Measurements from ENCODE around the gene CFAP299. TPM values are rescaled to one million over a fixed set of nuclear protein-coding genes. Genes with fewer than 3 reads are reported as not detected.

CFAP299 gene
- total RNA-seq, 1 donor = 2.5 TPM

GRCh38 chr4:81003597-81004111 lies 668.1 kb downstream of the CFAP299 start:
- Histone ChIP-seq H4K20me1 (ENCODE audit: insufficient read depth, low read length) (no peaks in the 10 kb centered on the region), H3K36me3 (ENCODE audit: insufficient read depth, low read length) (no peaks in the 10 kb centered on the region), H3K4me3 (ENCODE audit: insufficient read depth, low read length) (no peak overlapping the region), H3K4me2 (ENCODE audit: insufficient read depth, low read length) (no peak overlapping the region), H3K27ac (ENCODE audit: low read depth, low read length) (no peak overlapping the region), H3K4me1 (ENCODE audit: insufficient read depth, low read length) (no peaks in the 10 kb centered on the region), H3K9me3 (ENCODE audit: low read depth, low read length) (no peaks in the 10 kb centered on the region), H2AFZ (ENCODE audit: low read length) (no peak overlapping the region), H3K27me3 (ENCODE audit: insufficient read depth, low read length) (no peaks in the 10 kb centered on the region), H3K79me2 (ENCODE audit: insufficient read depth, low read length) (no peaks in the 10 kb centered on the region)
- no peak for DNase-seq (ENCODE audit: insufficient read length, low spot score, missing footprints)
- TF ChIP-seq, protein P1, sequence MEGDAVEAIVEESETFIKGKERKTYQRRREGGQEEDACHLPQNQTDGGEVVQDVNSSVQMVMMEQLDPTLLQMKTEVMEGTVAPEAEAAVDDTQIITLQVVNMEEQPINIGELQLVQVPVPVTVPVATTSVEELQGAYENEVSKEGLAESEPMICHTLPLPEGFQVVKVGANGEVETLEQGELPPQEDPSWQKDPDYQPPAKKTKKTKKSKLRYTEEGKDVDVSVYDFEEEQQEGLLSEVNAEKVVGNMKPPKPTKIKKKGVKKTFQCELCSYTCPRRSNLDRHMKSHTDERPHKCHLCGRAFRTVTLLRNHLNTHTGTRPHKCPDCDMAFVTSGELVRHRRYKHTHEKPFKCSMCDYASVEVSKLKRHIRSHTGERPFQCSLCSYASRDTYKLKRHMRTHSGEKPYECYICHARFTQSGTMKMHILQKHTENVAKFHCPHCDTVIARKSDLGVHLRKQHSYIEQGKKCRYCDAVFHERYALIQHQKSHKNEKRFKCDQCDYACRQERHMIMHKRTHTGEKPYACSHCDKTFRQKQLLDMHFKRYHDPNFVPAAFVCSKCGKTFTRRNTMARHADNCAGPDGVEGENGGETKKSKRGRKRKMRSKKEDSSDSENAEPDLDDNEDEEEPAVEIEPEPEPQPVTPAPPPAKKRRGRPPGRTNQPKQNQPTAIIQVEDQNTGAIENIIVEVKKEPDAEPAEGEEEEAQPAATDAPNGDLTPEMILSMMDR (IDR thresholded peaks at IDR 0.05; ENCODE audit: extremely low read depth, low read depth, low read length) = no peak

DNA sequence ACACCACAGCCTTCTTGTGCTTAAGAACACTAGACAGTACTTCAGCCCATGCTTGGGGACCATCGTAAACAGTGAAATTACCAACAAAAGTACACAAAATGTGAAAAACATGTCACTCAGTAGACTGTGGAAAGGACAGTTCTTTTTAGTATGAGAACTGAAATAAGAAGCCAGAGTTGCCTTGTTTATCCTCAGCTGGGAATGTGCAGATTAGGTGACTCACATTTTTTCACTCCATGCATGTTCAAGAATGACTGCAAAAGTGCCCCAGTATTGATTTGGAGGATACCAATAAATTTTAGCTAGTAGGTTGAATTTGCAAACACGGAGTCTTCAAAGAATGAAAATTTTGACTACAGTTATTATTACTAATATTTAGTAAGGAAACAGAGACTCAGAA lies 671.9 kb downstream of the CFAP299 start:
- H3K4me2 ChIP-seq (ENCODE audit: insufficient read depth, low read length) = no peak overlapping the region
- H3K79me2 ChIP-seq (ENCODE audit: insufficient read depth, low read length) = no peaks in the 10 kb centered on the region
- no peaks in the 10 kb centered on the region for H3K9me3 ChIP-seq (ENCODE audit: low read depth, low read length)
- TF ChIP-seq, protein P1 (IDR thresholded peaks at IDR 0.05; ENCODE audit: extremely low read depth, low read depth, low read length) = no peak
- no peaks in the 10 kb centered on the region for H3K36me3 ChIP-seq (ENCODE audit: insufficient read depth, low read length)
- H3K27ac ChIP-seq (ENCODE audit: low read depth, low read length) = no peak overlapping the region
- H2AFZ ChIP-seq (ENCODE audit: low read length) = no peak overlapping the region
- DNase-seq (ENCODE audit: insufficient read length, low spot score, missing footprints) = no peak
- no peaks in the 10 kb centered on the region for H3K4me1 ChIP-seq (ENCODE audit: insufficient read depth, low read length)
- H3K4me3 ChIP-seq (ENCODE audit: insufficient read depth, low read length) = no peak overlapping the region
- no peaks in the 10 kb centered on the region for H3K27me3 ChIP-seq (ENCODE audit: insufficient read depth, low read length)
- H4K20me1 ChIP-seq (ENCODE audit: insufficient read depth, low read length) = no peaks in the 10 kb centered on the region

Other genes with a start within 250 kb of the CFAP299 start
- 3.6 and 5.0 TPM in 2 replicates for gene PRDM8, start 138.2 kb upstream of the CFAP299 start, total RNA-seq
- gene FGF5, start 69.1 kb upstream of the CFAP299 start, total RNA-seq = 7.7 and 10.5 TPM in 2 replicates